HEK293T (cell line): ENCODE measurements around the gene SFI1.

ENCODE experiments used
- BHLHE40 ChIP-seq: fragments of 450-650 bp; IDR thresholded peaks from 2 replicates; pipeline ENCODE4 v1.6.1; 2016; ENCODE audit warnings: mild to moderate bottlenecking, moderate library complexity, borderline replicate concordance
- ELF4 ChIP-seq: fragments of 450-650 bp; IDR thresholded peaks from 2 replicates; pipeline ENCODE4 v1.6.1; 2017; ENCODE audit warnings: antibody characterized with exemption
- FOXK2 ChIP-seq: fragments of 450-650 bp; IDR thresholded peaks from 2 replicates; pipeline ENCODE4 v1.6.1; 2016; ENCODE audit warnings: mild to moderate bottlenecking
- NFRKB ChIP-seq: fragments of 450-650 bp; IDR thresholded peaks from 2 replicates; pipeline ENCODE4 v1.6.1; 2016; ENCODE audit warnings: mild to moderate bottlenecking, moderate library complexity
- SUZ12 ChIP-seq: fragments of 450-650 bp; IDR thresholded peaks from 2 replicates; pipeline ENCODE4 v1.6.1; 2016; ENCODE audit warnings: mild to moderate bottlenecking

GRCh38 chr22:31639436-31640039, 143.2 kb downstream of the SFI1 start:
- TF ChIP-seq SUZ12: no peak
- no peak for TF ChIP-seq NFRKB
- no peak for TF ChIP-seq BHLHE40
- no peak for TF ChIP-seq FOXK2
- TF ChIP-seq ELF4: no peak
